GM12878 (cell line): ENCODE data around the gene ABI1. TPM values are rescaled to one million over a fixed set of nuclear protein-coding genes. Genes with fewer than 3 reads are reported as not detected.

ENCODE experiments used
- CBFB ChIP-seq: IDR thresholded peaks from 2 replicates; pipeline ENCODE4 v1.6.1; 2016; ENCODE audit warnings: antibody characterized with exemption, low read depth
- MYC ChIP-seq: IDR thresholded peaks from 2 replicates; pipeline ENCODE4 v1.6.1; 2011; ENCODE audit warnings: mild to moderate bottlenecking, low read length, moderate library complexity, inconsistent platforms; ENCODE audit not compliant: insufficient read depth, insufficient replicate concordance, insufficient read length, severe bottlenecking
- PML ChIP-seq: IDR thresholded peaks from 2 replicates; pipeline ENCODE4 v1.6.1; 2012; ENCODE audit warnings: low read length, inconsistent platforms
- SKIL ChIP-seq: fragments of 450-650 bp; IDR thresholded peaks from 2 replicates; pipeline ENCODE4 v1.6.1; 2017; ENCODE audit warnings: mild to moderate bottlenecking, low read depth, inconsistent platforms; ENCODE audit not compliant: poor library complexity, severe bottlenecking
- ZBTB11 ChIP-seq: fragments of 450-650 bp; formaldehyde crosslinking; IDR thresholded peaks from 2 replicates; pipeline ENCODE4 v1.5.0; 2022; ENCODE audit warnings: mild to moderate bottlenecking, missing genetic modification characterization
- ZNF384 ChIP-seq: IDR thresholded peaks from 2 replicates; pipeline ENCODE4 v1.6.1; 2012; ENCODE audit warnings: low read depth, mild to moderate bottlenecking, low read length, improper control_type of control experiment, borderline replicate concordance
- polyA plus RNA-seq, 11 experiments: library from polyadenylated mRNA; depleted of rRNA in 4 of 11; unstranded in 6 of 11; stranded (reverse) in 5 of 11; fragments of >200 nt; fragmentation: Nextera tagmentation in 4 of 11; fragmentation: Illumina TruSeq in 1 of 11; extraction: Ambion mirVana in 4 of 11; extraction: Trizol in 1 of 11; gene quantifications; 1 replicate in 1 of 11; 2 replicates in 10 of 11; pipeline versions ENCODE4 v1.2.1 to v1.2.3, GENCODE V29; 2011 to 2016; ENCODE audit warnings: inconsistent platforms in 2 of 11, missing spikeins in 2 of 11, low read depth in 1 of 11
- total RNA-seq, 4 experiments: library from RNA; depleted of rRNA in 3 of 4; stranded (reverse); fragments of >200 nt in 3 of 4; fragmentation: Illumina TruSeq in 1 of 4; extraction: Trizol in 1 of 4; gene quantifications; 2 replicates each; pipeline versions ENCODE4 v1.2.1 to v1.2.3, GENCODE V29; 2013 to 2021

ABI1 gene
- total and polyA plus RNA-seq, 10 of the 15 experiments (the other 5 are each of a cell fraction or from before 2014, with no cell fraction given), result 31.2 to 73.2 (median 50.7) TPM

- TF ChIP-seq ZBTB11 (CRISPR knock-in tag) (no peak), CBFB (no peak), PML (no peak), ZNF384 (no peak), MYC (no peak), SKIL (no peak)
- TF ChIP-seq, all 136 proteins: peak for 0
Measured at GRCh38 chr10:26840938-26841732, 19.6 kb downstream of the ABI1 start (continued).
